ENCODE data around the gene RIPOR2.

- no peak for TF ChIP-seq CTCF (conservative IDR thresholded peaks at IDR 0.05 in 1 of 2, IDR thresholded peaks at IDR 0.05 in 1 of 2; ENCODE audit: extremely low read depth in 1 of 2, insufficient read depth in 1 of 2, low read depth in 1 of 2, low read length in 2 of 2)
- TF ChIP-seq EZH2 (IDR thresholded peaks at IDR 0.05; ENCODE audit: borderline replicate concordance, low read length): no peak
These were observed 106.1 kb downstream of the RIPOR2 start for GRCh38 chr6:24829657-24830056.

Data from mammary epithelial cell (primary cell).